ENCODE data around the gene FOXA1.

FOXA1 gene

GRCh38 chr14:37594971-37595808, at the start of gene FOXA1, which contains the start of gene TTC6:
Gene FOXA1 (minus strand): TSS chr14:37595249. CDS start chr14:37594972, 277 bp downstream.
Gene TTC6 (plus strand): TSS chr14:37595629. CDS start chr14:37622065, 26,436 bp downstream.
- peak; percentile 13 for DNase-seq

GRCh38 chr14:37643701-37644100, 48.7 kb upstream of the FOXA1 start:
- no peak for DNase-seq

- no peak for DNase-seq
These were observed 47.1 kb upstream of the FOXA1 start for GRCh38 chr14:37642125-37642524.

- DNase-seq = no peak
These were observed 46.1 kb upstream of the FOXA1 start for GRCh38 chr14:37641117-37641516.

- no peak for DNase-seq
These were observed 43.5 kb upstream of the FOXA1 start for GRCh38 chr14:37638599-37638998.

- DNase-seq = no peak
These were observed 42.3 kb upstream of the FOXA1 start for GRCh38 chr14:37637341-37637740.

- DNase-seq = no peak
These were observed 30.8 kb upstream of the FOXA1 start for GRCh38 chr14:37625597-37626595.

- no peak for DNase-seq
These were observed 28.9 kb upstream of the FOXA1 start for GRCh38 chr14:37623971-37624370.

- DNase-seq = no peak
These were observed 28.4 kb upstream of the FOXA1 start for GRCh38 chr14:37623426-37623951.

- DNase-seq = no peak
These were observed 27.3 kb upstream of the FOXA1 start for GRCh38 chr14:37622231-37622923.

GRCh38 chr14:37620856-37621255, 25.8 kb upstream of the FOXA1 start:
- no peak for DNase-seq

GRCh38 chr14:37618498-37619028, 23.5 kb upstream of the FOXA1 start:
- DNase-seq = no peak

GRCh38 chr14:37617864-37618365, 22.9 kb upstream of the FOXA1 start:
- no peak for DNase-seq

GRCh38 chr14:37616853-37617252, 21.8 kb upstream of the FOXA1 start:
- no peak for DNase-seq

- no peak for DNase-seq
These were observed 20.7 kb upstream of the FOXA1 start for GRCh38 chr14:37615582-37616289.

GRCh38 chr14:37610945-37611523, 16.0 kb upstream of the FOXA1 start:
- no peak for DNase-seq

- DNase-seq = no peak
These were observed 13.6 kb upstream of the FOXA1 start for GRCh38 chr14:37608649-37609048.

GRCh38 chr14:37606678-37607077, 11.6 kb upstream of the FOXA1 start:
- DNase-seq = no peak

- no peak for DNase-seq
These were observed 8.7 kb upstream of the FOXA1 start for GRCh38 chr14:37603688-37604251.

GRCh38 chr14:37602605-37603453, 7.8 kb upstream of the FOXA1 start:
- no peak for DNase-seq

All from inflammatory macrophage treated with lipopolysaccharide for 4 hours (primary cell).